HG03565 (cell line): ENCODE measurements around the gene TAF12.
"Not testable (repeated sequence)": the region's sequence is repeated elsewhere in the genome, so short reads cannot be mapped to it uniquely, and the experiment has no call there.

Experiments
- ATAC-seq: cut with Tn5 transposase; IDR thresholded peaks from one replicate; pipeline ENCODE4 v1.9.1; 2021; ENCODE audit warnings: mild to moderate bottlenecking, moderate library complexity; ENCODE audit not compliant: unreplicated experiment

Gene TAF12, protein sequence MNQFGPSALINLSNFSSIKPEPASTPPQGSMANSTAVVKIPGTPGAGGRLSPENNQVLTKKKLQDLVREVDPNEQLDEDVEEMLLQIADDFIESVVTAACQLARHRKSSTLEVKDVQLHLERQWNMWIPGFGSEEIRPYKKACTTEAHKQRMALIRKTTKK

DNA sequence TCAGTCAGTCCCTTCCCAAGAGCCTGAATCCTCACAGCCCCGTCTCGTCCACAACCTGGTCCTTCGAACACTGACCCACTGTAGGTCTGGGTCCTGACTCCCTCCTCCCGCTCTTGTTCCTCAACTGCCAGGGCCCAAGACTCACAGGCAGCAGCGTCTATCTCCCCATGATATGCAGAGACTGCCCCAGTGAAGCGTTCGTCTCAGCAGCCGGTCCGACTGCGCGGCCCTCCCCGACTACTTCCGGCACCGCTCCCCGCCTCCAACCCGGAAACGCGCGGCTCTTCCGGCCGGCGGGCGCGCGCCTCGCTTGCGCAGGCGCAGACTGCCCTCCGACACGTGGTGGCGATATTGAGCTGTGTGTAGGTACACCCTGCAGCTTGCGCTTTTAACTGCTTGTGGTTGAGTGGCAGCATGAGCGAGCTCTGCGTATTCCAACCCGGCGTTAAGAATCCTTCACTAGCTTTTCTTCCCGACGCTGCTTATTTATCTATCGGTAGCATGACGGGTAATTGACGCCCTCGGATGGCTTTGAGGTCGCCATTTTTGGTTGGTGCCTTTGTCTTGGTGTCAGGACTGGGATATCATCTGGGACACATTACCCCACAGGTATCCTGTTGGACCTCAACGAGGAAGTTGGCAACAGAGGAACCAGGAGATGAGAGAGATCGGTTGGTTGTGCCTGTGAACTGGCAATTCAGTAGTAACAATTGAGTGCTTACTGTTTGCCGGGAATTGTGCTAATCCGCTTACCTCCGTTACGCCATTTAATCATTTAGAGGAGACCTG is at the start of gene TAF12:
TSS of gene TAF12 (minus strand) at position 221 of the 789 bp plus-strand sequence. CDS start 20,986 bp downstream, outside the sequence.
- ATAC-seq, result peak; percentile 71

DNA sequence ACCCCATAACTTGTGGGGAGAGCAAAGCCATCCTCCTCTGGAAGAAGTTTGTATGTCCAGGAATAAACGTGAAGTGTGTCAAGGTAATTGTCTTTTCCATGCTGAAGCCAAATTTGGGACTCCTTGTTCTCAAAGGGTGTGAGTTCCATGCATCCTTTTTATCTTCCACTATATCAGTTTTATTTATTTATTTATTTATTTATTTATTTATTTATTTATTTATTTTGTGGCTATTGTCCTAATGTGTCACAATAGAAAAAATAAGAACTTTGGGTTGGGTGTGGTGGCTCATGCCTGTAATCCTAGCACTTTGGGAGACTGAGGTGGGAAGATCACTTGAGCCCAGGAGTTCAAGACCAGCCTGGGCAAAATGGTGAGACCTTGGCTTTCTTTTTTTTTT is 48.8 kb upstream of the TAF12 start:
- ATAC-seq, result not testable (repeated sequence)

DNA sequence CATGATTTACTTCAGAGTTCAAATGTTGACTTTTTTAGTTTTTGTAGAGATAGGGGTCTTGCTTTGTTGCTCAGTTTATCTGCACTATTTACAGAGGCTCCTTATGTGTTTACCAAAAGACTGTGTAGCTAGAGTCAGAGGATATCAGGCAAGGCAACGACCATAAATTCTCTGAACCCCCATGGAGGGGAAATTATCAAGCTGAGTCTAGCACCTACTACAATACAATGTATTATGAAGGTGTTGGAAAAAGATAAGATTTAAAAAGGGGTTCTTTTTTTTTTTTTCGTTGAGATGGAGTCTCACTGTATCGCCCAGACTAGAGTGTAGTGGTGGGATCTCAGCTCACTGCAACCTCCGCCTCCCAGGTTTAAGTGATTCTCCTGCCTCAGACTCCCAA is 42.1 kb upstream of the TAF12 start:
- no peak for ATAC-seq

DNA sequence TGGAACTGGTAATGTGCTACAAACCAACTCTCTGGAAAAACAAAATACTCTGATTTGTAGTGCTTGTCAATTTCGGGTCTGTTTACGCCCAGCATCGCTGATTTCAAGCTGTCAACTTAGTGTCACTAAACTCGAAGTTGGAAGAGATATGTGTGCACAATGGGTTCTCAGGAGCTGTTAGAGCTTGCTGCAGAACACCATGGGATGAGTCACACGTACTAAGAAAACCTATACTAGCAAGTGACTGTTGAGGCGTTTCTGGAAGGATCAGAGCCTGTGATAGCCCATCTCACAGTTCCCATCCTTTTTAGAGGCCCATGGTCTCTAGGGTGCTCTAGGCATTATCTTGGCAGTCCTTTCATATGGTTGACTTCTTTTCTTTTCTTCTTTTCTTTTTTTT is 40.0 kb upstream of the TAF12 start:
- no peak for ATAC-seq

DNA sequence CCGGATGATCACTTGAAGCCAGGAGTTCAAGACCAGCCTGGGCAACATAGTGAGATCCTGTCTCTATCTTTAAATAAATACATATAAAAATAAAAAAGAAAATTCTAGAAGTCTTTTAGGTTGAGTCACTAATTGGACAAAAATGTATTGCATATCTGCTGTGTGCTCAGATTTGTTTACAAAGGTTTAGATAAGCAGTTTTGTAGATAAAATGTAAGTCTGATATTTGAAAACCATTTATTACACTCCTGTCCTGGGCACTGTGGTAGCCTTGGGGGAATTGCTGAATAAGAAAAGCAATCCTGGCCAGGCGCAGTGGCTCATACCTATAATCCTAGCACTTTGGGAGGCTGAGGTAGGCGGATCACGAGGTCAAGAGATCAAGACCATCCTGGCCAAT is 37.3 kb upstream of the TAF12 start:
- no peak for ATAC-seq

DNA sequence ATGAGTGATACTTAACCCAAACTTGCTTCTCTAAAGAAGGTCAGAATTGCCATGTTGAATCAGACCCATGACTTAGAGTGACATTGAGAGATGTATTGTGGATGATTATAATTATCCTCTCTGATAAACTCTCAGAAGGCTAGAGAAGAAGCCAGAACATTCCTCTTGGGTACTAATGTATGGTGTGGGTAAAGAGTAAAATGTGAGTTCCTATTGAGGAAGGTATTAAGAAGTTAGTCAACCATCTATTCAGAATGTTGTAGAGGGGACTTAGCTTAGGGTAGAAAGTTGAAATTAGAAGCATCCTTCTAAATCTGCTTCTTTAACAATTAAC is 33.0 kb upstream of the TAF12 start:
- ATAC-seq, result no peak

DNA sequence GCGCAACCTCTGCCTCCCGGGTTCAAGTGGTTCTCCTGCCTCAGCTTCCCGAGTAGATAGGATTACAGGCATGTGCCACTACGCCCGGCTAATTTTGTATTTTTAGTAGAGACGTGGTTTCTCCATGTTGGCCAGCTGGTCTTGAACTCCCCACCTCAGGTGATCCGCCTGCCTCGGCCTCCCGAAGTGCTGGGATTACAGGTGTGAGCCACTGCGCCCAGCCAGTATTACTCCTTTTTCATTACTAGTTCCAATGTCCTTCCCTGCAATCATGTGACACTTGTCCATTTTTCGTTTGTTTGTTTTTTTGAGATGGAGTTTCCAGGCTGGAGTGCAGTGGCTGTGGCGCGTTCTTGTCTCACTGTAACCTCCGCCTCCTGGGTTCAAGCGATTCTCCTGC is 30.1 kb upstream of the TAF12 start:
- ATAC-seq, result not testable (repeated sequence)

DNA sequence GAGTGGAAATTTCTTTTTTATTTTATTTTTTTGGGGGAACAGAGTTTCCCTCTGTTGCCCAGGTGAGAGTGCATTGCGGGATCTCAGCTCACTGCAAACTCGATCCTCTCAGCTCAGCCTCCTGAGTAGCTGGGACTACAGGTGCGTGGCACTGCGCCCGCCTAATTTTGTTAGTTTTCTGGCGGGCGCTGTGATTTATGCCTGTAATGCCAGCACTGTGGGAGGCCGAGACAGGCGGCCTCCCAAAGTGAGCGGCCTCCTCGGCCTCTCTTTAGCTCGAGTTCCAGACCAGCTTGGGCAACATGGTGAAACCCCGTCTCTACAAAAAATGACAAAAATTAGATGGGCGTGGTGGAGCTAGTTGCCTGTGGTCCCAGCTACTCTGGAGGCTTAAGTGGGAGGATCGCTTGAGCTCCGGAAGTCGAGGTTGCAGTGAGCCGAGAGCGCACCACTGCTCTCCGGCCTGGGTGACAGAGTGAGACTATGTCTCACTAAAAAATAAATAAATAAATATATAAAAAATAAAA is 28.4 kb upstream of the TAF12 start:
- ATAC-seq, result no peak

DNA sequence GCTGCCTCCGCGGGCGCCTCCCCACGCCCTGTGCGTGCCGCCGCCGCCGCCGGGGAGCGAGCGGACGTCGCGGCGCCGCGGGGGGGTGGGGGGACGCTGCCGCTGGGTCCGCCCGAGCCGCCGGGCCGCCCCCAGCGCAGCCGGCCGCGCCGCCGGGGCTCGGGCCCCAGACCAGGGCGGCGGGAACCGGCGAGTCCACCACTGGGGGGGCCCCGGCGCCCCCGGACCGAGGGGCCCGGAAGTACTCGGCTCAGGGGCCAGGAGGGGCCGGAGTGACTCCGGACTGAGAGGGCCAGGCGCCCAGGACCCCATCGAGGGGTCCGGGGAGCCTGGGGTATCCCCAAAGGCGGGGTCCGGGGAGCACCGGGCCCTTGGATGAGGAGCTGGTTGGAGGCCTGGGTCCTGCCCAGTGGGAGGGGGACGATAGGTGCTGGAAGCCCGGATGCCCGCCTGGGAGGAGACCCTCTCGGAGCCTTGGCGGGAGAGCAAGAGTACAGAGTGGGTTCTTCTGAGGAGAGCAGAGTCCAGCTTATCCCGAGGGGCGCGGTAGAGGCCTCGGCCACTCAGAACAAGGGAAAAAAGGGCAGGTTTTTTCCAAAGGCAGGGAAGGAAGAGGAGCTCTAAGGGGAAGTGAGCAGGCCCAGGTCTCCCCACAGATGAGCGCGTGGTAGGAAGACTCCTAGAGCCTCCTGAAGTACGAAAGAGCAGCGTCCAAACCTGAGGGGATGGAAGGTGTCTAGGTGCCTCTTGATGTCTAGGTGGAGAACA is 26.3 kb upstream of the TAF12 start:
- peak; percentile 30 for ATAC-seq

DNA sequence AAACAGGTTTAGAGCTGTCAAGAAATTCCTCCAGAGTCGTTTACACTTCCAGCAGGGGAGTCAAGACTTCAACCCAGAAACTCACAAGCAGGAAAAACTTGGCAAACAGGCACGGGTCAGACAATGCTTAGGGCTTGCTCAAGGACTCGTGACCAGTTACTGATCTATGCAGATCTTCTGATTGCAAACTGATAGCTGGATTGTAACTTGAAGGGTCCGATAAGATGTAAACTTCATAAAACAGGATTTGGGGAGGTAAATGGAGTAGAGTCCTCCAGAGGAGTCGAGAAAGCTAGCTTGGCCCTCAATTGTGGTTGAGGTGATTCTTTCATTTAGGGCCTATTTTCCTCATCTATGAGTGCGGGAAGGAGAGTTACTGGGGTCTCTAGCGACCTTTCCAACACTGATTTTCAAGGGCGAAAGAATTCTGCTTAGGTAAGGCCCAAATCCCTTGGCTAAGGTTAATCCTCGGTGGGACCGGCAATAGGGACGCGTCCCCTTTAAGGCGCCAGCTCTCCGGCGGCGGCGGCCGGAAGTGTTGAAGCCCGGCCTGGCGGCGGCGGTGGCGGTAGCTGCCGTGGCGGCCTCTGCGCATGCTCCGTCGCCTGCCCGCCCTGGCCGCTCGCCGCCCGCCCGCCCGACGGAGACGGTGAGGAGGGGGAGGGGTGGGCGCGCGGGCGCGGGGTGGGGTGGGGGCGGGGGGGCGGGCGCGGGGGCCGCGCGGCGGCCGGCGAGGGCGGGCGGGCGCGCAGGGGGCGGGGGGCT is 25.5 kb upstream of the TAF12 start, which contains the start of gene GMEB1:
TSS of gene GMEB1 (plus strand) at position 594 of the 765 bp plus-strand sequence. CDS start 14,829 bp downstream, outside the sequence.
- peak; percentile 71 for ATAC-seq

DNA sequence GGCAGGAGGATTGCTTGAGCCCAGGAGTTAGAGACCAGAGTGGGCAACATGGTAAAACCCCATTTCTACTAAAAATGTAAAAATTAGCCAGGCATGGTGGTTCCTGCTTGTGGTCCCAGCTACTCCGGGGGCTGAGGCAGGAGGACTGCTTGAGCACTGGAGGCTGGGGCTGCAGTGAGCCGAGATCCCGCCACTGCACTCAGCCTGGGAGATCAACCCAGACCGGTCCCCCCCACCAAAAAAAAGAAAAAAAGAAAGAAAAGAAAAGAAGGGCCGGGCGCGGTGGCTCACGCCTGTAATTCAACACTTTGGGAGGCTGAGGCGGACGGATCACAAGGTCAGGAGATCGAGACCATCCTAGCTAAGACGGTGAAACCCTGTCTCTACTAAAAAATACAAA is 23.9 kb upstream of the TAF12 start:
- no peak for ATAC-seq

DNA sequence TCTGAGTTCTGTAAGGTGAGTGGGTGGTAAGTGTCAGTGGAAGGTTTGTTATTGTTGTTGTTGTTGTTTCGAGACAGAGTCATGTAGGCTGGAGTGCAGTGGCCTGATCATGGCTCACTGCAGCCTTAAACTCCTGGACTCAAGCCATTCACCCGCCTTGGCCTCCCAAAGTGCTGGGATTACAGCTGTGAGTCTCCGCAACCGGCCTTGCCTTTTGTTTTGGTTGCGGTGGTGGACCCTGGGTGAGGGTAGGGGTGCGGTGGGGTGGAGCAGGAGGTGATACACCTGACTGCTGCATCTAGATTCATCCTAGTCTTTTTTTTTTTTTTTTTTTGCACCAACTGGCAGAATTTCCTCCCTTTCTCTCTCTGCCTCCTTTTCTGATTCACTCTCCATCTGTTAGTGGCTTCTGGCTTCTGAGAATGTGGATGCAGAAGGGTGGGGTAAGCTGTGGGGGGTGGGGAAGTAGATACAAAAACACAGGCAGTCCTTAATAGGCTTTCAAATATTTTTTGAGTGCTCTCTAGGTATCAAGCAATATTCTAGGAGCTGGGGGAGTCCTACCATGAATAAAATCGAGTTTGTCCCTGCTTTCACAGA is 21.1 kb upstream of the TAF12 start:
- no peak for ATAC-seq

DNA sequence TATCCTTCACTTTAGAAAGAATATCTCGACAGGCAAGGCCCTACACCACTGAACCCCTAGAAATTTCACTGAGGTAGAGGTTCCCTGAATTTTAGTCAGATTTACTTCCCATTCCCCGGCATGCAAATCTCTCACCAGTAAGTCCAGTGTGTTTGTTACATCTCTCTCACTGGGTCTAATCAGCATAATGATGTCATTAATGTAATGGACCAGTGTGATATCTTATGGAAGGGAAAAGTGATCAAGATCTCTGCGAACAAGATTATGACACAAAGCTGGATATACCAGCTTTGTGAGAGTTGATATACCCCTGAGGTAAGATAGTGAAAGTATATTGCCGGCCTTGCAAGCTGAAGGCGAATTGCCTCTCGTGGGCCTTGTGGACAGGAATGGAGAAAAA is 13.5 kb upstream of the TAF12 start:
- no peak for ATAC-seq

DNA sequence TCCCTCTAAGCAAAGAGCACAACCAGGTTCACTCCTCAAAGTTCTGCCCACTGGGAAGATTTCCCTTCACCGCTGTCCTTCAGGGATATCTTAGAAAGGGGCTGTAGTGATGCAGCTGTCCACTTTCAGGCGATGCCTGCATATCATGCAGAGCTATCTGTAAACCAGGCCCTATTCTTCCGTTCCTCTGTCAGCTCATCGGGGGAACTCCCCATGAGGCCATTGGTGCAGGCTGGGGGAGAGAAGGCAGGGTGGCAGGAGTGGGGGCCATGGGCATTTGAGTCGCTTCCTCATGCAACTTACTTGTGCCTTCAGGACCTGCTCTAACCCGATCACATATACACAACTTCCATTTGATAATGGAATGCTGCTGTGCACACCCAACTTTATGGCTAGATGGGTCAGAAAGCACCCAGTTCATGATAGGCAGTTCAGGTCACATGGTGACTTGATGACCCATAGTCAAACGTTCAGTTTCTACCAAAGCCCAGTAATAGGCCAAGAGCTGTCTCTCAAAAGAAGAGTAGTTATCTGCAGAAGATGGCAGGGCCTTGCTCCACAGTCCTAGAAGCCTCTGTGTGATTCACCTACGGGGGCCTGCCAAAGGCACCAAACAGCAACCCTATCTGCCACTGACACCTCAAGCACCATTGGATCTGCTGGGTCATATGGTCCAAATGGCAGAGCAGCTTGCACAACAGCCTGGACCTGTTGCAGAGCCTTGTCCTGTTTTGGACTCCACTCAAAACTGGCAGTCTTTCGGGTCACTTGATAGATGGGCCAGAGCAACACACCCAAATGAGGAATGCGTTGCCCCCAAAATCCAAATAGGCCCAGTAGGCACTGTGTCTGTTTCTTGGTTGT is 12.8 kb upstream of the TAF12 start:
- ATAC-seq, result not testable (repeated sequence)

DNA sequence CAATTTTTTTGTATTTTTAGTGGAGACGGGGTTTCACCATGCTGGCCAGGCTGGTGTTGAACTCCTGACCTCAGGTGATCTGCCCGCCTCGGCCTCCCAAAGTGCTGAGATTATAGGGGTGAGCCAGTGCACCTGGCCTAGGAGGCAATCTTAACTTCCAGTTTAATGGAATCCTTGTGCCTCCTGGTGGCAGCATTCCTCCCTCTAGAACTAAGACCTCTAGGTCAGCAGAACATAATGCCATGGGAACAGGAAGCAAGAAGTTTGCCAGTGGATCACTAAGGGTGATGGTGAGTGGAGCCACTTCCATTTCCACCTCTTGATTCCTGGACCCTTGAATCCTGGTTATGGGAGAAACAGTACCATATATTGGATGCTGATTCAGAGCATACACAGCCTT is 11.0 kb upstream of the TAF12 start:
- not testable (repeated sequence) for ATAC-seq

DNA sequence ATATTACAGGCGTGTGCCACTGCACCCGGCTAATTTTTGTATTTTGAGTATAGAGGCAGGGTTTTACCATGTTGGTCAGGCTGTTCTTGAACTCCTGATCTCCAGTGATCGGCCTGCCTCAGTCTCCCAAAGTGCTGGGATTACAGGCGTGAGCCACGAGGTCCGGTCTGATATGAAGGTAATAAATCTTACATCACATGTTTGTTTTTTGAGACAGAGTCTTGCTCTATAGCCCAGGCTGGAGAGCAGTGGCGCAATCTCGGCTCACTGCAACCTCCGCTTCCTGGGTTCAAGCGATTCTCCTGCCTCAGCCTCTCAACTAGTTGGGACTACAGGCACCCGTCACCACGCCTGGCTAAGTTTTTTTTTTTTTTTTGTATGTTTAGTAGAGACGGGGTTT is 10.2 kb upstream of the TAF12 start:
- not testable (repeated sequence) for ATAC-seq

DNA sequence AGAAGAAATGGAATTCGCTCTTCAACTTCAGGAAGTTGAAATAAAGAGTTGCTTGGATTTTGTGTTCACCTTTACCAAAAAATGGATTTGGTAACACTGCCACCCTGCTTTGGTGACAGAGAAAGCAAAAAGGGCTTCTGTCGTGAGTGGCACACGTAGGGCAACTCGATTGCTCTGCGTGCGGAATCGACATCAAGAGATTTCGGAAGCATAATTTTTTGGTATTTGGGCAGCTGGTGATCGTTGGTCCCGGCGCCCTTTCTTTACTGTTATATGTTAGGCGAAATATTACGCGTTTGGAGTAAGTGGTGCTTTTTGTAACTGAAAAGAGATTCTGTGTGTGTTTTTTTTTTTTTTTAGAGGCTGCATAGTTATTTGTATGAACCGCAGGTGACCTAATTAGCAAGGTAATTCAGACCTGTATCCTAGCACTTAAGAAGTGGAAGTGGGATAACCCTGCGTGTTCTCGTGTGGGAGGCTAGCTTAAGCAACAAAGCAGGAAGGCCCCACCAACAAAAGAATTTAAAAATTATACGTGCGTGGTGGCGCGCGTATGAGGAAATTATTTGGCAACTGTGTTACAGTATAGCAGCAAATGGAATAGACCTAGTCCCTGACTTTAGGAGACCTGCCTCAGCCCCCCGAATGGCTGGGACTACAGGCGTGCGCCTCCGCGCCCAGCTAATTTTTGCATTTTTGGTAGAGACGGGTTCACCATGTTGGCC is 5.8 kb upstream of the TAF12 start, which contains the start of gene RNU11:
TSS of gene RNU11 (plus strand) at position 127 of the 725 bp plus-strand sequence.
- ATAC-seq, result peak; percentile 57

DNA sequence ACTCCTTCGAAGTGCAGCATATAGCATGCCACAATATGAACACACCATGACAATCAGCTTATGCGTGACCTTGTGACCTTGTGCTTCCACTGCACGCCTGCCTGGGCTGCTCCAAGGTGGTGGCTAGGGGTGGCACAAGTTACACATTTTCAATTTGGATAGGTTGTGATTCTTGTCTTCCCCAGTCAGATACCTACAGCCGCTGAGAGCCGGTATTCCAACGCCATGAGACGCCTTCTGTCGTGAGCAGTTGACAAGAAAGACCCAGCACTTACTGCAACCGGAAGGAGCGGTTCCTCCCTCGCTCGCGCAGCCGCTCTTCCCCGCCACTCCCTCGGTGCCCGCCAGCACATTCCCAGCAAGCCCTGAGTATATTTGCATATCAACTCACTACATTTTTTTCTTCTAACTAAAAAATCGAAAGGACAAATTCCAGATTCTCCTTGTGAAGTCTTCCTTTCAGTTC is 5.2 kb upstream of the TAF12 start:
- peak; percentile 39 for ATAC-seq

DNA sequence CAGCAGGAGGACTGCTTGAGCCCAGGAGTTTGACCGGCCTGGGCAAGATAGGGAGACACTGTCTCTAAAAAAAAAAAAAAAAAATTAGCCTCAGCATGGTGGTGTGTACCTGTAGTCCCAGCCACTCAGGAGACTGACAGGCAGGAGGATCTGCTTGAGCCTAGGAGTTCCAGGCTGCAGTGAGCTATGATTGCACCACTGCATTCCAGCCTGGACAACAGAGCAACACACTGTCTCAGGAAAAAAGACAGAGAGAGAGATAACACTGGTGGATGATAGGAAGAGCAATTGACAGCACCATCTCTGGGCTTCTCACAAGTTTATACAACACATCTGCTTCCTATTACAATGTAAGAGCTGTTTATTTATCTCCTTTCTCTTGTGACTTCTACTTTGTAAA is 3.2 kb upstream of the TAF12 start:
- no peak for ATAC-seq
